Coronary artery (tissue), 2 donors: ENCODE results near the gene BRD2.

Source experiments
- DNase-seq: peaks from one replicate; pipeline ENCODE4 v3.0.0-alpha.2; 2017; ENCODE audit warnings: low spot score
- H3K27ac ChIP-seq, 2 donors: fragments of 200-600 bp; sonication (generic); one replicate each; pipeline ENCODE4 v1.5.1; 2016 to 2019
- H3K4me3 ChIP-seq: fragments of 200-600 bp; sonication (generic); 2 replicates; pipeline ENCODE4 v1.5.1; 2016; ENCODE audit warnings: mild to moderate bottlenecking, moderate library complexity
- CTCF ChIP-seq: fragments of 200-600 bp; sonication (generic); IDR thresholded peaks from one replicate; pipeline ENCODE4 v1.5.1; 2019; ENCODE audit warnings: antibody characterized with exemption

Gene BRD2

GRCh38 chr6:33013608-33014007 lies 45.2 kb downstream of the BRD2 start:
- no peak for DNase-seq
- no peak for TF ChIP-seq CTCF
- H3K27ac ChIP-seq, result no peak overlapping the region
- H3K4me3 ChIP-seq, result no peak overlapping the region

- Histone ChIP-seq H3K4me3 (no peak overlapping the region), H3K27ac (peak overlapping the region in 1 of 2 donors; percentile 20)
- peak; percentile 80 for TF ChIP-seq CTCF
- DNase-seq, result no peak
These were observed 46.6 kb downstream of the BRD2 start for GRCh38 chr6:33014841-33015634.

GRCh38 chr6:33015798-33016197 lies 47.4 kb downstream of the BRD2 start:
- no peak overlapping the region for H3K27ac ChIP-seq
- no peak for DNase-seq
- TF ChIP-seq CTCF, result no peak
- H3K4me3 ChIP-seq, result no peak overlapping the region

DNA sequence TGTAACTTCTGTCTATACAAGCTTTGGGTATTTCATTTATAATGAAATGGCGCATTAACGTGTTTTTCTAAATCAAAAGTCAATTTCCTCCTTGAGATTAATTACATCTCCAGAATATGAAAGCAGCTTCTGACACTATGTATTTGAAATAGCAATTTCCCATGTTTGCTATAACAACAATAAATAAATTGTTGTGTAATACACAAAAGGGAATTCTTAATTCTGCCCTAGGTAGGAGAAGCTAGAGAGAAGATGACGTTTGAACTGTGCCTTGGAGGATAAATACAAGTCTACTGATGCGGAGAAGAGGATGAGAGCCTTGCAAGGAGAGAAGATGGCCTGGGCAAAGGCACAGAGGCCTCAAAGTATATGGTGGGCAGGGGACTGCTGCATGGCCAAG lies 48.6 kb downstream of the BRD2 start:
- no peak for TF ChIP-seq CTCF
- H3K4me3 ChIP-seq, result no peak overlapping the region
- H3K27ac ChIP-seq, result peak overlapping the region in 1 of 2 donors; percentile 50
- DNase-seq, result no peak

DNA sequence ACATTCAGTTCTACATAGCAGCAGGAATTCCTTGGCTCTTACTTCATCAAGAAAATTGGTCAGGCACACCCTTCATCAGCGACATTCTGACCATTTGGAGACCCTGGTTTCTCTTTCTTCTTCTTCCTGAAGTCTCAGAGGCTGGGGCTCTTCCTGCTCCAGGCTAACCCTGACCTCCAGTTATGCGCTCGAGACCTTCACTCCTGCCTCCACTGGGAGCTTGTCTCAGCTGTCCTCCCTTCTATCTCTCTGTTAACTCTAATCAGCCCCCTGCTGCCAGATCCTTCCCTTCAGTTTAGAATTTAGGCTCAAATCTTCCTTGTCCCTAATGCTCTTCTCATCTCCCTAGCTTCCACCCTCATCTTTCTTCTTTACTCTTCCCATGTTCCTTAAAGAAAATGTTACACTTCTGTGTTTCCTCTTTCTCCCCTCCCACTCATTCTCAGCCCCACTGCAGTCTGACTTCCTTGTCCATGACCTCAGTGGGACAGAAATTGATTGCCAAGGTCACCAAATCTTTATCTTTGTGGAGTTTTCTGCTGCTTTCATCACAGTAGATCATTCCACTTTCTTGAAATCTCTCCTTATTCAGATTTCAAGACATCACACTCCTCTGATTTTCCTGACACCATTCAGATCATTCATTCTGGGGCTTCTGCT lies 49.4 kb downstream of the BRD2 start:
- Histone ChIP-seq H3K4me3 (no peak overlapping the region), H3K27ac (peak overlapping the region; percentile 50 to 65)
- no peak for TF ChIP-seq CTCF
- no peak for DNase-seq

GRCh38 chr6:33018418-33018817 lies 50.0 kb downstream of the BRD2 start:
- Histone ChIP-seq H3K4me3 (peak overlapping the region; percentile 60), H3K27ac (peak overlapping the region; percentile 50 to 65)
- DNase-seq, result no peak
- TF ChIP-seq CTCF, result no peak

GRCh38 chr6:33018904-33019303 lies 50.5 kb downstream of the BRD2 start:
- DNase-seq, result no peak
- TF ChIP-seq CTCF, result no peak
- peak overlapping the region; percentile 60 for H3K4me3 ChIP-seq
- H3K27ac ChIP-seq, result peak overlapping the region; percentile 65 to 70
